Testis (tissue), 2 donors: ENCODE results near the gene KHDRBS2.

ENCODE experiments used
- POLR2A ChIP-seq: fragments of 450-650 bp; IDR thresholded peaks from one replicate; pipeline ENCODE4 v1.6.1; 2017; ENCODE audit warnings: antibody characterized with exemption, mild to moderate bottlenecking, moderate library complexity
- TF ChIP-seq, protein P1 (sequence below), 3 experiments: fragments of 450-650 bp in 2 of 3; fragments of 200-600 bp in 1 of 3; sonication (generic) in 1 of 3; IDR thresholded peaks; one replicate each; pipeline ENCODE4 v1.5.1; 2016 to 2019; ENCODE audit warnings: antibody characterized with exemption in 3 of 3, mild to moderate bottlenecking in 2 of 3, moderate library complexity in 1 of 3

DNA sequence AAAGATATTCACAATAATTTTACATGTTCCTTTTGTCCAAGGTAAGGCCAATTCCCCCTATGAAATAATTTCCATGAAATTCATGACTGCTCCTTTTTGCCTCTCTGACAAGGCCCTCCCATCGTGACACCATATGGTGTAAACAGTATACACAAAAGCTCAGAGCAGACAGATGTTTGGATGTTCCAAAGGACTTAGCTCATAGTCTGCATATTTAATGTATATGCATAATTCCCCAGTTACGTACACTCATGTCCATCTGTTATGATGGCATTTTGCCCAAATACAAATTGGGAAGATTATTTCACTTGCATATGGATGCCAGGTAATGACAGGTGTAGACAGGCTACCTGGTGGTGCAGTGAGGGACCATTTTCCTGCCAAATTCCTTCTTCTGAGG lies 376.5 kb downstream of the KHDRBS2 start:
- no peak for TF ChIP-seq POLR2A
- TF ChIP-seq, protein P1, sequence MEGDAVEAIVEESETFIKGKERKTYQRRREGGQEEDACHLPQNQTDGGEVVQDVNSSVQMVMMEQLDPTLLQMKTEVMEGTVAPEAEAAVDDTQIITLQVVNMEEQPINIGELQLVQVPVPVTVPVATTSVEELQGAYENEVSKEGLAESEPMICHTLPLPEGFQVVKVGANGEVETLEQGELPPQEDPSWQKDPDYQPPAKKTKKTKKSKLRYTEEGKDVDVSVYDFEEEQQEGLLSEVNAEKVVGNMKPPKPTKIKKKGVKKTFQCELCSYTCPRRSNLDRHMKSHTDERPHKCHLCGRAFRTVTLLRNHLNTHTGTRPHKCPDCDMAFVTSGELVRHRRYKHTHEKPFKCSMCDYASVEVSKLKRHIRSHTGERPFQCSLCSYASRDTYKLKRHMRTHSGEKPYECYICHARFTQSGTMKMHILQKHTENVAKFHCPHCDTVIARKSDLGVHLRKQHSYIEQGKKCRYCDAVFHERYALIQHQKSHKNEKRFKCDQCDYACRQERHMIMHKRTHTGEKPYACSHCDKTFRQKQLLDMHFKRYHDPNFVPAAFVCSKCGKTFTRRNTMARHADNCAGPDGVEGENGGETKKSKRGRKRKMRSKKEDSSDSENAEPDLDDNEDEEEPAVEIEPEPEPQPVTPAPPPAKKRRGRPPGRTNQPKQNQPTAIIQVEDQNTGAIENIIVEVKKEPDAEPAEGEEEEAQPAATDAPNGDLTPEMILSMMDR (IDR thresholded peaks at IDR 0.05) = no peak
